Measurements from ENCODE around the gene RRM1.

RRM1 gene

DNA sequence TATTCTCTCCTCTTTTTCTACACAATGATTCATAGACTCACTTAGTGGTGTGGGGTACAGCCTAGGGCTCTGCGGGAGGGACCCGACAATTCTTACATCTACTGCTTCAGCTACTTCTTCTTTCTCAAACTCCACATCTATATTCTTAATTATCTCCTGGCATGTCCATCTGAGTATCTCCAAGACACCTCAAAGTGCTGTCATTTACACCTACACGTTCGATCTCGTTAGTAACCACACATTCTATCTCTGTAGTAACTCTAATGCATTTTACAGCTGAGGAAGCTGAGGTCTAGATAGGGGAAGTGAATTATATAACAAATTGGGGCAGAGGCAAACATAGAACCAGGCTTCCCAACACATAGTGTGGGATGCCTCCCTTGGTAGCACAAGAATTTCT is 27.7 kb upstream of the RRM1 start:
- Mint-ChIP-seq H3K27ac (no peak overlapping the region), H3K27me3 (no peaks in the 10 kb centered on the region), H3K4me1 (peaks cover 70% of the 10 kb centered on the region), H3K4me3 (no peak overlapping the region), H3K9me3 (no peaks in the 10 kb centered on the region)
- ATAC-seq (peak; percentile 8), DNase-seq (no peak)

DNA sequence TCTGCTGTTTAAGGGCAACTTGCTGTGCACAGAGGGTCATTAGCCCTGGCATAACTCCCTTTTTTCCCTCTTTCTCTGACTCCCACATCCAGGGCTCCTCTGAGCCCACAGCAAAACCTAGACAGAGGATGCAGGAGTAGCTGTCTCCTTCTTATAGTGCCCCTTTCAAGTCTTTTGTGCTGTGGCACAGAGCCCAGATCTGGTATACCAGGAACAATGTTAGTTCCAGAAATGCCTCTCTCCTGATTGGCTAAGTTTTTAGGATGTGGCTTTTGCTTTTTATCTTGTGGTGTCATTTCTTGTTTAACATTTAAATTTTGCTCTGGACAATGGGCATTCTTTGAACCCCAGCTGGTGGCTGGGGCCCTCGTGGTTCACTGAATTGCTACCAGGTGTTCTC is 25.6 kb upstream of the RRM1 start:
- Mint-ChIP-seq H3K4me3 (no peak overlapping the region), H3K4me1 (peaks cover 80% of the 10 kb centered on the region), H3K27me3 (no peaks in the 10 kb centered on the region), H3K27ac (peak overlapping the region; percentile 1 to 26), H3K9me3 (no peaks in the 10 kb centered on the region)
- ATAC-seq (no peak), DNase-seq (no peak)

GRCh38 chr11:4071325-4071724 is 23.3 kb upstream of the RRM1 start:
- Mint-ChIP-seq H3K27ac (peak overlapping the region in 1 of 2 donors; percentile 40), H3K4me3 (no peak overlapping the region), H3K27me3 (no peaks in the 10 kb centered on the region), H3K9me3 (no peaks in the 10 kb centered on the region), H3K4me1 (peaks cover 63% of the 10 kb centered on the region)
- ATAC-seq (no peak), DNase-seq (no peak)

- no peaks in the 10 kb centered on the region for H3K27me3 Mint-ChIP-seq
- no peaks in the 10 kb centered on the region for H3K9me3 Mint-ChIP-seq
- H3K4me3 Mint-ChIP-seq, result no peak overlapping the region
- no peak for DNase-seq
- H3K4me1 Mint-ChIP-seq, result peaks cover 62% of the 10 kb centered on the region
- no peak for ATAC-seq
- peak overlapping the region in 1 of 2 donors; percentile 28 for H3K27ac Mint-ChIP-seq
These were observed 22.7 kb upstream of the RRM1 start for GRCh38 chr11:4071914-4072313.

DNA sequence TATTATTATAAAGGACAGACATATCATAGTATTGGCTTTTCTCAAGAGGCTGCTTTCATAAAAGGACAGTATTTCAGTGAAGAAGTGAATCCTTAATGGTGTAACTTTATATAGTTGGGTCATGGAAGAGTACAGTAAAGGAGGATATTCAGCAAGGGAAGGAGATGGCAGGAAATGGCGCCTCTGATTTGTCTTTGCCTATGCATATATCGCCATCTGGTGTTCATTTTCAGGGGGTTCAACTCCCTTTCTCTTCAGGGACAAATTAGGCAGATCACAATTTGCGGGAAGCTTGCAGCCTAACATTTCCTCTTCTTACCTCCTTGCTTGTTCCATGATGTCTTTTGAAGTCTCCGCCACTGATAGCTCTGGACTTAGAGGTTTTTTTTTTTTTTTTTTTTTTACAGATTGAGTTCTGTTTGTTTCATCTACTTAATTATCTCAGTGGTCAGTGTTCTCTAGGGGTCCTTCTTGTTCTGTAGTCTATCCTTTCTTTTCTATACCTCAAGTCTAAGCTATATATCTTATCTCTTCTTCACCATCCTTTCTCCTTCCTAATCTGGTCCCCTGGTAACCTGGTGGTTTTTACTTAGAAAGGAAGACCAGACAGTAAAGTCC is 21.8 kb upstream of the RRM1 start:
- Mint-ChIP-seq H3K4me3 (no peak overlapping the region), H3K27ac (peak overlapping the region; percentile 52 to 64), H3K9me3 (no peaks in the 10 kb centered on the region), H3K27me3 (no peaks in the 10 kb centered on the region), H3K4me1 (peaks cover 54% of the 10 kb centered on the region)
- ATAC-seq (peak; percentile 70), DNase-seq (peak; percentile 42 to 49)

DNA sequence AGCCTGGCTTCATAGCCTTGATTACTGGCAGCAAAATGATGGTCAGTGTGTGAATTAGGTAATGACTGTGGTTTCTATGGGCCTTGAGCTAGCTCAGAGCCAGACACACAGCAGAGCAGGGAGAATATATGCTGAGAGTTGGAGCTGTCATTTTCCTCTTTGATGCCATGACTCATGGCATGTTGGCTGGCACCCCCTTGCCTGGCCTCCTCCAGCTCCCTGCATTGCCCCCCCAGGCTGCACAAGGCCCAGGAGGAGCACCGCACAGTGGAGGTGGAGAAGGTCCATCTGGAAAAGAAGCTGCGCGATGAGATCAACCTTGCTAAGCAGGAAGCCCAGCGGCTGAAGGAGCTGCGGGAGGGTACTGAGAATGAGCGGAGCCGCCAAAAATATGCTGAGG is 20.3 kb upstream of the RRM1 start:
- Mint-ChIP-seq H3K27me3 (no peaks in the 10 kb centered on the region), H3K4me3 (no peak overlapping the region), H3K4me1 (peaks cover 39% of the 10 kb centered on the region), H3K27ac (no peak overlapping the region), H3K9me3 (no peaks in the 10 kb centered on the region)
- no peak for ATAC-seq
- no peak for DNase-seq

GRCh38 chr11:4076774-4077173 is 17.8 kb upstream of the RRM1 start:
- Mint-ChIP-seq H3K27ac (no peak overlapping the region), H3K9me3 (no peaks in the 10 kb centered on the region)
- ATAC-seq, result no peak

GRCh38 chr11:4083198-4083597 is 11.4 kb upstream of the RRM1 start:
- no peak overlapping the region for H3K27ac Mint-ChIP-seq
- H3K9me3 Mint-ChIP-seq, result no peaks in the 10 kb centered on the region
- ATAC-seq, result no peak
- H3K4me1 Mint-ChIP-seq, result peaks cover 17% of the 10 kb centered on the region
- no peak overlapping the region for H3K4me3 Mint-ChIP-seq
- H3K27me3 Mint-ChIP-seq, result no peaks in the 10 kb centered on the region
- DNase-seq, result no peak

More at GRCh38 chr11:4076774-4077173, 17.8 kb upstream of the RRM1 start:
- Mint-ChIP-seq H3K4me1 (peaks cover 23% of the 10 kb centered on the region), H3K27me3 (no peaks in the 10 kb centered on the region), H3K4me3 (no peak overlapping the region)
- DNase-seq, result no peak

DNA sequence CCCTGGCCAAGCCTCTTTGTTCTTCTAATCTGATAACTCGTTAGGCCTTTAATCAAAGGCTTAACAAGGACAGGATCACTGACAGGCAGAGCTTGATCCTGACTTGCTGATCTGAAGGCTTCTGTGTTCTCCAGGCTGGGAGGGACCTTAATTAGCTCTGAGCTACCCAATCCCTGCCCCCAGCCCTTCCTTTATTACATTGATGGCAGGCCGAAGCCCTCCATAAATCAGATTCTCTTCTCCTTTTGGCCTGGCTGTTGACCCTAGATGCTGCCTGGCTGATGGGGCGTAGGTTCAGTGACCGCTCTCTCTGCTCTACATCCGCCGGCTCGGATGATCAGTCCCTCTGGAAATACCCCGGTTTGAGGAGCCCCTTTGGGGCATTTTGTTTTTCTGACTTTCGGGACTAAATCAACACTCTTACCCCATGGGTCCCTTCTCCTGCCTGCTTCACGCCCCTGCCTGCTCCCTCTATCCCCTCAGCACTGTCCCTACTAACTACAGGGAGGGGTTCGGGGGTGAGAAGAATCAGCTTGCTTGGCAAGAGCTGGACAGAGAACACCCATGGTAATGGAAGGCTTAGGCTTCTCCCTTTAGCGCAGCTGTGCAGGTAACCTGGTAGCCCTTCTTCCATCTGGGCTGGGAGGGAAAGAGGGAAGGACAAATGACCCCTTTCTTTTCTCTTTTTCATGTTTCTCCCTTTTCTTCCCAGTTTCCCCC is 10.0 kb upstream of the RRM1 start:
- Mint-ChIP-seq H3K4me1 (peaks cover 23% of the 10 kb centered on the region), H3K27ac (no peak overlapping the region), H3K27me3 (no peaks in the 10 kb centered on the region), H3K4me3 (no peak overlapping the region), H3K9me3 (no peaks in the 10 kb centered on the region)
- ATAC-seq, result no peak
- no peak for DNase-seq

DNA sequence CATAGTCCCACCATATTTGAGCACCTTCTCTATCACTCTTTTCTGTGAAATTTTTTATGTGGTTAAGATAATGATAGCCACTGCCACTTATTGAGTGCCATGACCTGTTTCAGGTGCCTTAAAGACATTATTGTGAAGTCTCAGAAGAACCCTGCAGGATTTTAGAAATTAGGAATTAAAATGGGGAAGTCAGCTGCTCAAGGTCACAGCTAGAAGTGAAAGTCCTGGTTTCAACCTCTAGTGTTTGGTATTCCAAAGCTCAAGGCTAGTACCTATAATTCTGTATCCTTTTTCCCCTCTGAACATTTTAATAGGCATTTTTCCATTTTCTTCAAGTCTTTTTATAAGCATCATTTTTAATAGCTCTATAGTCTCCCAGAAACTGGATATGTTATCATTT is 9.0 kb upstream of the RRM1 start:
- no peak overlapping the region for H3K27ac Mint-ChIP-seq
- no peaks in the 10 kb centered on the region for H3K9me3 Mint-ChIP-seq
- H3K27me3 Mint-ChIP-seq, result no peaks in the 10 kb centered on the region
- peaks cover 33% of the 10 kb centered on the region for H3K4me1 Mint-ChIP-seq
- no peak overlapping the region for H3K4me3 Mint-ChIP-seq
- ATAC-seq (no peak), DNase-seq (no peak)

GRCh38 chr11:4086575-4087353 is 7.8 kb upstream of the RRM1 start:
- no peak for DNase-seq
- H3K9me3 Mint-ChIP-seq, result no peaks in the 10 kb centered on the region
- peak overlapping the region; percentile 8 to 59 for H3K27ac Mint-ChIP-seq
- H3K4me3 Mint-ChIP-seq, result no peak overlapping the region
- ATAC-seq, result peak; percentile 60
- peaks cover 45% of the 10 kb centered on the region for H3K4me1 Mint-ChIP-seq
- H3K27me3 Mint-ChIP-seq, result no peaks in the 10 kb centered on the region

DNA sequence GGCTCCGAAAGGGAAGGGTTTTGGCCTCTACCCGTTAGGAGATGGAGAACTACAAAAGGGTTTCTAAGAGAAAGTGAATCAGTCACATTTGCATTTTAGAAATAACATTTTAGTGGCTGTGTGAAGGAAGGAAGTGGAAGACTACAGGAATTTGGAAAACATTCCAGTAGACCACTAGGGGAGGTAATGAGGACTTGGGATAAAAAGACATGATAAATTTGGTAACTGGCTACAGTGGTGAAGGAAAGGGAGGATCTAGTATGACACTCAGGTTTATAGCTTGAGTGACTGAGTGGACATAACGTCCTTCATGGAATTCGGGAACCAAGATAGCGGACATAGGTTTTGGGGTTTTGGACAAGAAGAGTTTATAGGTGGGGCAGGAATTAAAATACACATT is 7.0 kb upstream of the RRM1 start:
- Mint-ChIP-seq H3K9me3 (no peaks in the 10 kb centered on the region), H3K27me3 (no peaks in the 10 kb centered on the region), H3K4me3 (no peak overlapping the region), H3K27ac (no peak overlapping the region), H3K4me1 (peaks cover 52% of the 10 kb centered on the region)
- DNase-seq, result no peak
- ATAC-seq, result no peak

DNA sequence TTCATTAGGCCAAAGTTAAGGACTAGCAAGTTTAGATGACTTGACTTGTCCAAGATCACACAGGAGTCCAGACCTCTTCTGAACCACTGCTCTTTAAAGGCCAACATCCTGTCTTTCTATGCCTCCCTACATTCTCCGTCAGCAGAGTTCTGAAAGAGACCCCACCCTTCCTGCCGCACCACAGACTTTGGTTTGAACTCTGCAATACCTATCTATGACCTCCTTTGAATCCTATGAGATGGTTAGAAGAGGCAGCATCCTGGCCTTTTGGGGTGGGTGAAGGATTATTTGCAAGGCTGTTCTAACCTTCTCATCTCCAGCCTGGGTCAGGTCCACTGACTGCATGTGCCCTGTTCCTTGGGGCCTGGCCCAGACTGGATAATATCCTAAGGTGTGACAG is 4.3 kb upstream of the RRM1 start:
- H3K4me1 Mint-ChIP-seq, result peaks cover 71% of the 10 kb centered on the region
- peak overlapping the region in 1 of 2 donors; percentile 85 for H3K27ac Mint-ChIP-seq
- DNase-seq, result no peak
- ATAC-seq, result no peak
- H3K4me3 Mint-ChIP-seq, result no peak overlapping the region
- H3K9me3 Mint-ChIP-seq, result no peaks in the 10 kb centered on the region
- H3K27me3 Mint-ChIP-seq, result no peaks in the 10 kb centered on the region

DNA sequence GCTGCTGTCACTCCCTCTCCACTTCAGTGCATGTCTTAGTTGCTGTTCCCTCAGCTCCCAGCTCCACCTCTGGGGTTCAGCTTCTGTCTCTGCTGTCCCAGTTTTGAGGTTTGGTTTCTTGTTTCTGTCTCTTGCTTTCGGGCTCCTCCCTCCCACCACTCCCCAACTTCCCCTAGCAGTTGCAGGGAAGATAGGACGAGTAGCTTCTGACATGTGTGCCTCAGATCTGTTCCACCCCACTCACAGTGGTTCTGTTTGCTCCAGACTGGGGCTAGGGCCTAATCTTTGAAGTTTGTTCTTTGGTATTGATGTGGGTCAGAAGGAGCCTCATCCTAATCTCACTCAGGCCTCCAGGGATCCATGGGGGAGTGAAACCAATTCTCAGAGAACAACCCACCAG is 2.6 kb upstream of the RRM1 start:
- Mint-ChIP-seq H3K4me1 (peaks cover 76% of the 10 kb centered on the region), H3K27me3 (no peaks in the 10 kb centered on the region), H3K4me3 (no peak overlapping the region), H3K27ac (peak overlapping the region; percentile 3 to 56), H3K9me3 (no peaks in the 10 kb centered on the region)
- ATAC-seq (no peak), DNase-seq (no peak)

- H3K4me1 Mint-ChIP-seq, result peaks cover 86% of the 10 kb centered on the region
- DNase-seq (no peak), ATAC-seq (no peak)
- H3K27me3 Mint-ChIP-seq, result no peaks in the 10 kb centered on the region
- no peaks in the 10 kb centered on the region for H3K9me3 Mint-ChIP-seq
- peak overlapping the region; percentile 97 to 98 for H3K4me3 Mint-ChIP-seq
- H3K27ac Mint-ChIP-seq, result peak overlapping the region; percentile 98 to 100
These were observed 866 bp upstream of the RRM1 start for GRCh38 chr11:4093519-4094347.

Data from stimulated activated naive CD8-positive, alpha-beta T cell treated with anti-CD3 and anti-CD28 coated beads, Interleukin-15, amount 100 ng/mL, for 72 hours (primary cell).